Choroid plexus epithelial cell (primary cell): ENCODE results near the gene LAP3.
A peak's percentile ranks its signal among the peaks of the same experiment; 100 is the strongest.

Experiments used
- DNase-seq: peaks from one replicate; pipeline ENCODE4 v3.0.0-alpha.2; 2010; ENCODE audit warnings: low read depth
- H3K4me3 ChIP-seq: 2 replicates; pipeline ENCODE4 v1.5.1; 2011; ENCODE audit warnings: low read depth, mild to moderate bottlenecking, control low read depth, low read length, moderate library complexity
- CTCF ChIP-seq: conservative IDR thresholded peaks from 2 replicates; pipeline ENCODE4 v1.5.1; 2011; ENCODE audit warnings: low read depth, mild to moderate bottlenecking, control low read depth, inconsistent platforms, low read length, moderate library complexity

LAP3 gene

GRCh38 chr4:17578482-17578891 lies 1.5 kb downstream of the LAP3 start:
- TF ChIP-seq CTCF = no peak
- DNase-seq = peak; percentile 32
- H3K4me3 ChIP-seq = peak overlapping the region; percentile 85

- no peak for TF ChIP-seq CTCF
- no peak overlapping the region for H3K4me3 ChIP-seq
- peak; percentile 83 for DNase-seq
Observed at GRCh38 chr4:17580969-17581368, 4.0 kb downstream of the LAP3 start.

- no peak for TF ChIP-seq CTCF
- DNase-seq = no peak
- no peak overlapping the region for H3K4me3 ChIP-seq
Observed at GRCh38 chr4:17583276-17583675, 6.3 kb downstream of the LAP3 start.

GRCh38 chr4:17583941-17584340 lies 6.9 kb downstream of the LAP3 start:
- TF ChIP-seq CTCF = no peak
- no peak for DNase-seq
- H3K4me3 ChIP-seq = no peak overlapping the region

- DNase-seq = no peak
- no peak for TF ChIP-seq CTCF
- no peak overlapping the region for H3K4me3 ChIP-seq
Observed at GRCh38 chr4:17584521-17585213, 7.7 kb downstream of the LAP3 start.

- no peak for DNase-seq
- no peak overlapping the region for H3K4me3 ChIP-seq
- no peak for TF ChIP-seq CTCF
Observed at GRCh38 chr4:17587094-17587822, 10.3 kb downstream of the LAP3 start.

GRCh38 chr4:17589355-17589754 lies 12.4 kb downstream of the LAP3 start:
- TF ChIP-seq CTCF = no peak
- H3K4me3 ChIP-seq = no peak overlapping the region
- DNase-seq = no peak
